ENCODE measurements around the gene EIF6. TPM values are rescaled to one million over a fixed set of nuclear protein-coding genes. Genes with fewer than 3 reads are reported as not detected.

EIF6 gene
- total and polyA plus RNA-seq, 2 of the 8 experiments (the other 6 are each of a cell fraction or from before 2014, with no cell fraction given) = 184 to 319 TPM

DNA sequence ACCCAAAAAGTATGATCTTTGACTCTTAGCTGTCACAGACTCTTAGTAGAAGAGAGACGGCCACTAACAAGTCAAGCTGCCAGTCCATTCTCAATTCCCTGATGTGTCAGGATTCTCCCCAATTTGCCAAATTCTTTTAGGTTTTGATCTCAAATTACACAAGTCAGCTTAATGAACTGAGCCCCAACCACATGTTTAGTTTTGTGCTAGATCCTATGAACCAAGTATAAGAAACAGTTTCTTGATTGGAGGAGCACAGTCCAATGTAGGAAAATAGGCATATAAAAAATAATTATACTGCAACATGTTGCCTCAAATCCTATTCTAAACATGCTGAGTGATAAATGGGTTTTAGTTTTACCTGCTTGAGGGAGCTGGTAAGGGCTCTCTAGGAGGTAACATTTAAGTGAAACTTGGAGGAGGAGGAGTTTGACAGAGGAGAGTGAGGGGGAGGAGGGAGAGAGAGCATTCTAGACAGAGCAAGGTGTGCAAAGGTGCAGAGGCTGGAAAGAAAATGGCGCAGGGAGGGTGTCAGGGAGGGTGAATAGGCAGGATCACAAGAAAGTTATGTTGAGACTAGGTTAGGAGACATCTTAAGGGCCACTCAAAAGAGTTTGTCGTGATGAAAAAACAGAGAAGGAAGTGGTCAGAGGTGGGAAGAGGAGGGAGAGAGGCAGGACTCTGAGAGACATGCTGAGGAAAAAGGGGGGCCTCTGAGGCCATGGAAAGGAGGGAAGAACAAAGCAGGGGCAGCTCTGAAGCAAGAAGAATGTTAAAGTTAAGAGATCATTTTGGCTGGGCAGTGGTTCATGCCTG, 30.5 kb upstream of the EIF6 start:
- Histone ChIP-seq H3K27ac (ENCODE audit: low read depth, low read length) (no peak overlapping the region), H2BK15ac (ENCODE audit: low read length) (no peak overlapping the region), H3K23me2 (ENCODE audit: low read depth, low read length) (no peaks in the 10 kb centered on the region), H4K20me1 (replicated peaks in 1 of 2; ENCODE audit: control insufficient read depth in 1 of 2, insufficient read depth in 2 of 2, low read length in 2 of 2) (peaks cover 0 to 1% of the 10 kb centered on the region in 2 experiments), H3K18ac (ENCODE audit: extremely low read depth, low read length) (no peak overlapping the region), H3K14ac (ENCODE audit: insufficient read length) (no peak overlapping the region), H2AK5ac (ENCODE audit: low read depth, low read length) (no peak overlapping the region), H3K79me2 (ENCODE audit: control insufficient read depth in 1 of 2, insufficient read depth in 2 of 2, low read length in 2 of 2) (no peaks in the 10 kb centered on the region), H3K4me2 (ENCODE audit: insufficient read depth in 1 of 2, low read depth in 2 of 2, low read length in 2 of 2) (no peak overlapping the region), H2BK5ac (ENCODE audit: low read depth, low read length) (no peak overlapping the region), H4K5ac (ENCODE audit: insufficient read length, low read depth, low read length) (no peak overlapping the region), H2AFZ (ENCODE audit: low read length) (no peak overlapping the region), H3K9ac (replicated peaks in 1 of 4; ENCODE audit: extremely low read depth in 1 of 4, low read depth in 3 of 4, low read length in 3 of 4) (no peak overlapping the region), H2BK12ac (ENCODE audit: low read depth, low read length) (no peak overlapping the region), H4K91ac (replicated peaks; ENCODE audit: insufficient read length, low read length) (no peak overlapping the region), H2BK20ac (ENCODE audit: low read length) (no peak overlapping the region), H3K56ac (replicated peaks; ENCODE audit: insufficient read length, low read depth, low read length) (no peak overlapping the region), H3K79me1 (ENCODE audit: low read depth, low read length) (no peaks in the 10 kb centered on the region; the same call in 1 of the 2 replicates), H3K4me3 (ENCODE audit: extremely low read depth in 1 of 4, insufficient read depth in 2 of 4, low read depth in 3 of 4, low read length in 4 of 4) (no peak overlapping the region), H3K9me3 (ENCODE audit: insufficient read depth in 2 of 2, low read depth in 1 of 2, low read length in 1 of 2) (no peaks in the 10 kb centered on the region), H3K4me1 (replicated peaks in 1 of 4; ENCODE audit: control insufficient read depth in 3 of 4, insufficient read depth in 4 of 4, low read length in 3 of 4) (peaks cover 0 to 8% (median 6%) of the 10 kb centered on the region in 4 experiments; a peak in 4 of 7 replicates), H3K4ac (replicated peaks; ENCODE audit: insufficient read length, low read depth, low read length) (no peak overlapping the region), H3K36me3 (ENCODE audit: control insufficient read depth in 2 of 4, insufficient read depth in 4 of 4, low read length in 3 of 4) (peaks cover 0 to 4% (median 0%) of the 10 kb centered on the region in 4 experiments; a peak in 1 of 8 replicates), H4K8ac (ENCODE audit: extremely low read depth, insufficient read depth, low read length) (no peak overlapping the region), H3K23ac (ENCODE audit: insufficient read length) (no peak overlapping the region), H2BK120ac (replicated peaks; ENCODE audit: low read depth, low read length) (no peak overlapping the region), H3K27me3 (replicated peaks in 1 of 4; ENCODE audit: control insufficient read depth in 3 of 4, extremely low read depth in 1 of 4, insufficient read depth in 3 of 4, low read length in 3 of 4) (no peaks in the 10 kb centered on the region)
- CTCF ChIA-PET (ENCODE audit: partially characterized antibody) = interaction anchor here (1.3 to 3.2 kb wide), 2 partner anchors 11 to 15 kb away, joined by 4 to 13 read pairs; no protein-coding TSS in a partner anchor
- POLR2A ChIA-PET (ENCODE audit: partially characterized antibody) = interaction anchor here (0.6 to 1.1 kb wide), 2 partner anchors 52 to 140 kb away, joined by 3 read pairs; partner anchors contain the start of gene CEP250
- WGBS, 2 experiments (ENCODE audit: extremely low coverage in 1 of 2, insufficient coverage in 1 of 2, insufficient read length in 1 of 2, insufficient replicate concordance in 2 of 2, low coverage in 1 of 2, low lambda C conversion rate in 2 of 2, missing lambda C conversion rate in 1 of 2) = 81% methylated on average over 3 of the region's 3 CpGs; no CpG with 5 or more reads in 1 of the 2 experiments
- FAIRE-seq (no peak), DNase-seq (ENCODE audit: low read depth in 1 of 2, low spot score in 2 of 2) (no peak)
- TF ChIP-seq KDM1A (IDR thresholded peaks at IDR 0.05; ENCODE audit: borderline replicate concordance, low read length) = no peak
- no peak for TF ChIP-seq NRF1 (IDR thresholded peaks at IDR 0.05; ENCODE audit: low read depth, low read length)
- TF ChIP-seq CBX8 (IDR thresholded peaks at IDR 0.05; ENCODE audit: borderline replicate concordance, low read depth, low read length) = no peak
- TF ChIP-seq, protein P1, sequence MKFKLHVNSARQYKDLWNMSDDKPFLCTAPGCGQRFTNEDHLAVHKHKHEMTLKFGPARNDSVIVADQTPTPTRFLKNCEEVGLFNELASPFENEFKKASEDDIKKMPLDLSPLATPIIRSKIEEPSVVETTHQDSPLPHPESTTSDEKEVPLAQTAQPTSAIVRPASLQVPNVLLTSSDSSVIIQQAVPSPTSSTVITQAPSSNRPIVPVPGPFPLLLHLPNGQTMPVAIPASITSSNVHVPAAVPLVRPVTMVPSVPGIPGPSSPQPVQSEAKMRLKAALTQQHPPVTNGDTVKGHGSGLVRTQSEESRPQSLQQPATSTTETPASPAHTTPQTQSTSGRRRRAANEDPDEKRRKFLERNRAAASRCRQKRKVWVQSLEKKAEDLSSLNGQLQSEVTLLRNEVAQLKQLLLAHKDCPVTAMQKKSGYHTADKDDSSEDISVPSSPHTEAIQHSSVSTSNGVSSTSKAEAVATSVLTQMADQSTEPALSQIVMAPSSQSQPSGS (IDR thresholded peaks at IDR 0.05; ENCODE audit: low read length) = no peak
- no peak for TF ChIP-seq EGR1 (IDR thresholded peaks at IDR 0.05; ENCODE audit: borderline replicate concordance, low read depth, low read length)
- no peak for TF ChIP-seq BCL11A (IDR thresholded peaks at IDR 0.05; ENCODE audit: low read depth in 2 of 2, low read length in 2 of 2)
- TF ChIP-seq SAP30 (IDR thresholded peaks at IDR 0.05; ENCODE audit: insufficient read depth, insufficient replicate concordance, low read length) = no peak
- TF ChIP-seq HDAC6 (IDR thresholded peaks at IDR 0.05; ENCODE audit: low read depth, low read length) = no peak
- no peak for TF ChIP-seq TCF12 (IDR thresholded peaks at IDR 0.05; ENCODE audit: low read depth, low read length)
- TF ChIP-seq JUND (IDR thresholded peaks at IDR 0.05; ENCODE audit: low read length) = no peak
- TF ChIP-seq SP1 (IDR thresholded peaks at IDR 0.05; ENCODE audit: low read depth, low read length) = no peak

Data from H1 (cell line).